ENCODE data around the gene SIK2.
"Not testable (repeated sequence)": the region's sequence is repeated elsewhere in the genome, so short reads cannot be mapped to it uniquely, and the experiment has no call there.

SIK2 gene

GRCh38 chr11:111658493-111658892 is 56.2 kb downstream of the SIK2 start:
- DNase-seq (ENCODE audit: low read depth) = not testable (repeated sequence)

- no peak for DNase-seq (ENCODE audit: low read depth)
Measured at GRCh38 chr11:111659201-111660115, 57.2 kb downstream of the SIK2 start.

GRCh38 chr11:111660822-111661221 is 58.6 kb downstream of the SIK2 start:
- no peak for DNase-seq (ENCODE audit: low read depth)

GRCh38 chr11:111663820-111664219 is 61.6 kb downstream of the SIK2 start:
- no peak for DNase-seq (ENCODE audit: low read depth)

GRCh38 chr11:111665777-111666176 is 63.5 kb downstream of the SIK2 start:
- DNase-seq (ENCODE audit: low read depth) = no peak

GRCh38 chr11:111668980-111669379 is 66.7 kb downstream of the SIK2 start:
- DNase-seq (ENCODE audit: low read depth) = no peak

- DNase-seq (ENCODE audit: low read depth) = no peak
Measured at GRCh38 chr11:111671383-111671782, 69.1 kb downstream of the SIK2 start.

- DNase-seq (ENCODE audit: low read depth) = no peak
Measured at GRCh38 chr11:111672949-111673348, 70.7 kb downstream of the SIK2 start.

GRCh38 chr11:111674941-111675340 is 72.7 kb downstream of the SIK2 start:
- DNase-seq (ENCODE audit: low read depth) = no peak

GRCh38 chr11:111675891-111676290 is 73.6 kb downstream of the SIK2 start:
- DNase-seq (ENCODE audit: low read depth) = no peak

GRCh38 chr11:111676878-111677585 is 74.8 kb downstream of the SIK2 start:
- DNase-seq (ENCODE audit: low read depth) = no peak

- DNase-seq (ENCODE audit: low read depth) = no peak
Measured at GRCh38 chr11:111680486-111681175, 78.4 kb downstream of the SIK2 start.

- DNase-seq (ENCODE audit: low read depth) = no peak
Measured at GRCh38 chr11:111683806-111684205, 81.6 kb downstream of the SIK2 start.

- DNase-seq (ENCODE audit: low read depth) = no peak
Measured at GRCh38 chr11:111684251-111684650, 82.0 kb downstream of the SIK2 start.

GRCh38 chr11:111688013-111688412 is 85.8 kb downstream of the SIK2 start:
- no peak for DNase-seq (ENCODE audit: low read depth)

GRCh38 chr11:111691176-111691575 is 88.9 kb downstream of the SIK2 start:
- no peak for DNase-seq (ENCODE audit: low read depth)

GRCh38 chr11:111691741-111692140 is 89.5 kb downstream of the SIK2 start:
- no peak for DNase-seq (ENCODE audit: low read depth)

GRCh38 chr11:111693224-111693937 is 91.1 kb downstream of the SIK2 start:
- no peak for DNase-seq (ENCODE audit: low read depth)

GRCh38 chr11:111694851-111695250 is 92.6 kb downstream of the SIK2 start:
- no peak for DNase-seq (ENCODE audit: low read depth)

GRCh38 chr11:111696556-111696955 is 94.3 kb downstream of the SIK2 start:
- DNase-seq (ENCODE audit: low read depth) = no peak

GRCh38 chr11:111697933-111698371 is 95.7 kb downstream of the SIK2 start:
- no peak for DNase-seq (ENCODE audit: low read depth)

All from CMK (cell line).